Astrocyte of the spinal cord (primary cell): ENCODE results near the gene RNF14.

Source experiments
- DNase-seq: peaks from one replicate; pipeline ENCODE4 v3.0.0; 2011; ENCODE audit warnings: low read depth, low spot score
- H3K4me3 ChIP-seq: 2 replicates; pipeline ENCODE4 v1.5.1; 2011; ENCODE audit warnings: low read depth, mild to moderate bottlenecking, low read length, moderate library complexity
- CTCF ChIP-seq: IDR thresholded peaks from 2 replicates; pipeline ENCODE4 v1.5.1; 2012; ENCODE audit warnings: low read depth, mild to moderate bottlenecking, low read length, inconsistent platforms
- in situ Hi-C: cut with HindIII; loops from 2 replicates; pipeline ENCODE4 v1.10.0; 2017; ENCODE audit warnings: low sequenced_read_pairs

Gene RNF14

GRCh38 chr5:141940695-141941271 is 28.1 kb upstream of the RNF14 start:
- TF ChIP-seq CTCF: no peak
- H3K4me3 ChIP-seq: no peak overlapping the region
- in situ Hi-C loops: no loop called here
- DNase-seq: peak; percentile 83

- TF ChIP-seq CTCF: no peak
- in situ Hi-C loops: no loop called here
- no peak overlapping the region for H3K4me3 ChIP-seq
- DNase-seq: no peak
These were observed 27.6 kb upstream of the RNF14 start for GRCh38 chr5:141941307-141941706.

- DNase-seq: no peak
- in situ Hi-C loops: no loop called here
- no peak overlapping the region for H3K4me3 ChIP-seq
- TF ChIP-seq CTCF: no peak
These were observed 27.1 kb upstream of the RNF14 start for GRCh38 chr5:141941779-141942178.

GRCh38 chr5:141942185-141942857 is 26.6 kb upstream of the RNF14 start:
- TF ChIP-seq CTCF: no peak
- in situ Hi-C loops: no loop called here
- H3K4me3 ChIP-seq: no peak overlapping the region
- no peak for DNase-seq

GRCh38 chr5:141944076-141944475 is 24.8 kb upstream of the RNF14 start:
- in situ Hi-C loops: no loop called here
- H3K4me3 ChIP-seq: no peak overlapping the region
- DNase-seq: no peak
- TF ChIP-seq CTCF: no peak

GRCh38 chr5:141945511-141946051 is 23.3 kb upstream of the RNF14 start:
- in situ Hi-C loops: no loop called here
- no peak for DNase-seq
- H3K4me3 ChIP-seq: no peak overlapping the region
- no peak for TF ChIP-seq CTCF
